ENCODE measurements around the gene KCNK15. TPM values are rescaled to one million over a fixed set of nuclear protein-coding genes. Genes with fewer than 3 reads are reported as not detected.

KCNK15 gene
- total RNA-seq, 1 experiment from 2014 or later: not detected

GRCh38 chr20:44735816-44736169, 9.9 kb upstream of the KCNK15 start:
- DNase-seq (ENCODE audit: low spot score): no peak

GRCh38 chr20:44736170-44737021, 9.3 kb upstream of the KCNK15 start:
- peak; percentile 87 for DNase-seq (ENCODE audit: low spot score)

- DNase-seq (ENCODE audit: low spot score): no peak
Observed at GRCh38 chr20:44737116-44737515, 8.5 kb upstream of the KCNK15 start.

- DNase-seq (ENCODE audit: low spot score): peak; percentile 76
Observed at GRCh38 chr20:44738813-44739477, 6.7 kb upstream of the KCNK15 start.

- DNase-seq (ENCODE audit: low spot score): no peak
Observed at GRCh38 chr20:44739942-44740341, 5.7 kb upstream of the KCNK15 start.

DNA sequence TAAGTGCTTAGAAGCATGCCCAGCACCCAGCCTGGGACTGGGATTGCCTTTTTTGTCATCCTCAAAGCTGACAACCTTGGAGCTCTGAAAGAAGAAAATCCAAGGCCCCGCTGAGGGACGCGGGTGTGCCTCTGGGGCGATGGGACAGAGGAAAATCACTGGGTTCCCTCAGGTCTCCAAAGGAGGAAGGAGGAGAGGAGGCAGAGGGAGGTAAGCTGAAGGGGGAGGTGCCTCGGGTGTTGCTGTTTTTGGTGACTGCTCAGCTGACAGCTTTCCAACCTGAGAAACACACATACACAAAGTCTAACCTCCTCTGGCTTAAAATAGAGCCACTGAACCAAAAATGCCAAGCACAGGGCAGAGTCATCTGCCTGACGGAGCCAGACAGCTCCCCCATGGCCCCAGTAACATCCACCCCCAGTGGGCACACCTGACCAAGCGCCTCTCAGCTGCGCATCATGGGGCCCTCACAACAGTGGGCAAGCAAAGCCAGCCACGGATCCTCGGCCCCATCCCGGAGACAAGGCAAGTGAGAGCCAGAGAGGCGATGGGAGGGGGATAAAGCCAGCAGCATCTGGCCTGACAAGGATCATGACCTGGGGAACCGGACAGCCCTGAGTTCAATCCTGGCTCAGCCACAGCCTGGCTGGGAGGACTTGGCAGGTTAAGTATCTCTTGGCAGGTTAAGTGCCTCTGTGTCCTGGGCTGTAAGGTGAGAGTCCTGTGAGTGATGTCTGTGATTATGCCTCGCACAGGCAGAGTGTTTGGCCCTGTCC, 3.2 kb upstream of the KCNK15 start:
- no peak for DNase-seq (ENCODE audit: low spot score)

- no peak for DNase-seq (ENCODE audit: low spot score)
Observed at GRCh38 chr20:44743080-44743701, 2.5 kb upstream of the KCNK15 start.

DNA sequence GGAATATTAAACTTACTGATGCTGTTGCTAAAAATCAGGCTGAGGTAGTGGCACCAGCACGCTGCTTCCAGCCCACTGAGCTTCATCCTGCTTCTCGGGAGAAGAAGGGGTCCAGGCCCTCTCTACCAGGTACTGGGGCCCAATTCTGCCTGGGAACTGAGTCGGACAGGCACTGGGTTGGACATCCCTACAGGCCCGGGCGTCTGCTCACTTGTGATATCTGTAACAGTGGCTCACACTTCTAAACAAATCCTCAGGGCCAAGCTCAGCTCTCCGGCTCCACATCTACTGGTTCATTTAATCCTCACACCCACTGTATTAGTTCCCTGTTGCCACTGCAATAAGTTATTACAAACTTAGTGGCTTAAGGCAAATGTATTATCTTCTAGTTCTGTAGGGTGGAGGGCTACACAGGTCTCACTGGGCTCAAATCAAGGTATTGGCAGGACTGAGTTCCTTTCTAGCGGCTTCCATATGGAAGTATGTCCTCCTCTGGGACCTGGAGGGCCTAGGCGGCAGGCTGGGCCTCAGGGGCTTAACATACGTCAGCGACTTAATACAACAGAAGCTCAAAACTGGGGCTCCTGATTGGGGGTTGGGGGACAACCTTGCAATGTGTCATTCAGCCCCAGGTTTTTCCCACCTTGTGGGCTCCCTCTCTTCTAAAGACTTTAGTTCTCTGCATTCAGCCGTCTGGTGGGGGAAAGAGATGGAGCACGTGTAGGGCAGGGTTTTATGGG, 1.6 kb upstream of the KCNK15 start:
- no peak for DNase-seq (ENCODE audit: low spot score)

DNA sequence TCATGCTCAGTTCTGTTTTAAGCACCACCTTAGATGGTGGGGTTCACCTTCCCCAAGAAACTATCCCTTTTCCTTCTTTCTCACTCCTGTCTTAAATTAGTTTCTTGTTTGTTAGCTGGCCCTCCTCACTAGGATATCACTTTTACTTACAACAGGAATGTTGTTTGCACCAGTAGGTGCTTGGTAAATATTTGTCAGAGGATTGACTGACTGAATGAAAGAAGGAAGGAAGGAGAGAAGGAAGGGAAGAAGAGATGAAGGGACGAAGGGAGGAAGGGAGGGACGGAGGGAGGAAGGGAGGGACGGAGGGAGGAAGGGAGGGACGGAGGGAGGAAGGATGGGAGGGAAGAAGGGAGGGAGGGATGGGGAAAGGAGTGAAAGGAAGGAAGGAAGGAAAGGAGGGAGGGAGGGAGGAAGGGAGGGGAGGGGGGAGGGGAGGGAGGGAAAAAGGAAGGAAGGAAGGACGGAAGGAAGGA, 505 bp upstream of the KCNK15 start:
- no peak for DNase-seq (ENCODE audit: low spot score)

DNA sequence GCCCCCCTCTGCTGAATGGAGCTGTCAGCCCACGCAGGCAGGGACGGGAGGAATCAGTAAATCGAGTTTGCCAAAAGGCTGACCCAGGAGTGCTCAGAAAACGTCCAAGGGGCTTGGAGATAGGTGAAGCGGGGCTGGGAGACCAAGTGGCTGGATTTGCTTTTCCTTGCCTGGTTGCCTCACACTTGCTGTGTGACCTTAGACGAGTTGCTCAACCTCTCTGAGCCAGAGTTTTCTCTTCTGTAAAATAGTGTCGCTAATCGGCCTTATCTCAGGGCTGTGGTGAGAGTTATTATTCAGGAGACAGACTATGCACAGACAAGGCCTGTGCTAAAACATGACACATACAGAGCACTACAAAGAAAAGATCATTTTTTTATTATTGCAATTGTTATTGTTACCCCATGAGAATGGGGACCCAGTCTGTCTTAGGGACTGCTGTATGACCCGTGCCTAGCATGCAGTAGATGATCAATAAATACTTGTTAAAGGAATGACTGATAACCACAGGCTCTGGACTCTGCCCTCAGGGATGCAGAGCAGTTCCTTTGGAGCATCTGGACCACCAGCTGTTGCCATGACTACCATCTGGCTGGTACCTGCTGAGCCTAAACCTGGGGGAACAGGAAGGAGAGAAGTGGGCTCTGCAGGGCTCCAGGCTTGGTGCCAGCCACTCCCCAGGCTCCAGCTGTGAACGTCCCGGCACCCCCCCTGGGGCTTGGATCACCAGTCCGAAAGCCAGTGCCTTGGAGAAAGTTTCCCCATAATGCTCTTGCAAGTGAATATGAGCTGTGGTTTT, 901 bp downstream of the KCNK15 start:
- peak; percentile 21 for DNase-seq (ENCODE audit: low spot score)

DNA sequence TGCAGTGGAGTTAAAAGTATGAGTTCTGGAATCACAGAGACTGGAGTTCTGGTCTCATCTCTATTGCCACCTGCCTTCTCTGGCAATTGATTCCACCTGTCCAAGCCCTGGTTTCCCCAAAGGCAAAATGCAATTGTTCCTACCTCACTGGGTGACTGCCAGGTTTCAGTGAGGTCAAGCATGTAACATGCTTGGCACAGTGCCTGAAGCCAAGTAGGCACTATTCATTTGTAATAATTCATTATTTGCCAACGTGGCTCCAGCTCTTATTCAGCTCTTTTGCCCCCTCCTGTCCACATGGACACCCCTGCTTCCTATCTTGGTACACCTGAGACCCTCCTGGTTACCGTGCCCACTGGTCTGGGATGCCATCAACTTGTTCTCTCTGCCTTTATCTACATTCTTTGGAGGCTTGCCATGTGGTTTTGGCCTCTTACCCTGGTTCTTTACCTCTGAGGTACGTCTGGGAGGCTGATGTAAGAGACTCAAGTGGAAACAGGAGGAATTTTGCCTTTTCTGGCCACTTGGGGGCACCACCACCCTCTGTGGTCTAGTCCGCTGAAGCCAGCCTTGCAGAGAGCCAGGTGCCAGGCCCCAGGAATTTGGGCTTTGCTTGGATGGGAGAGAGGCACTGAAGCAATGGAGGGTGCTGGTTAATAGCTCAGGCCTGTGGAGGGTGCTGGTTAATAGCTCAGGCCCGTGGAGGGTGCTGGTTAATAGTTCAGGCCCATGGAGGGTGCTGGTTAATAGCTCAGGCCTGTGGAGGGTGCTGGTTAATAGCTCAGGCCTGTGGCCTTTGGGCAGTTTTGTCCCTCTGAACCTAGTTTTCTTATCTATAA, 1.7 kb downstream of the KCNK15 start:
- DNase-seq (ENCODE audit: low spot score): peak; percentile 96

- peak; percentile 50 for DNase-seq (ENCODE audit: low spot score)
Observed at GRCh38 chr20:44748005-44748370, 2.3 kb downstream of the KCNK15 start.

GRCh38 chr20:44750081-44750805, 4.6 kb downstream of the KCNK15 start:
- no peak for DNase-seq (ENCODE audit: low spot score)

DNA sequence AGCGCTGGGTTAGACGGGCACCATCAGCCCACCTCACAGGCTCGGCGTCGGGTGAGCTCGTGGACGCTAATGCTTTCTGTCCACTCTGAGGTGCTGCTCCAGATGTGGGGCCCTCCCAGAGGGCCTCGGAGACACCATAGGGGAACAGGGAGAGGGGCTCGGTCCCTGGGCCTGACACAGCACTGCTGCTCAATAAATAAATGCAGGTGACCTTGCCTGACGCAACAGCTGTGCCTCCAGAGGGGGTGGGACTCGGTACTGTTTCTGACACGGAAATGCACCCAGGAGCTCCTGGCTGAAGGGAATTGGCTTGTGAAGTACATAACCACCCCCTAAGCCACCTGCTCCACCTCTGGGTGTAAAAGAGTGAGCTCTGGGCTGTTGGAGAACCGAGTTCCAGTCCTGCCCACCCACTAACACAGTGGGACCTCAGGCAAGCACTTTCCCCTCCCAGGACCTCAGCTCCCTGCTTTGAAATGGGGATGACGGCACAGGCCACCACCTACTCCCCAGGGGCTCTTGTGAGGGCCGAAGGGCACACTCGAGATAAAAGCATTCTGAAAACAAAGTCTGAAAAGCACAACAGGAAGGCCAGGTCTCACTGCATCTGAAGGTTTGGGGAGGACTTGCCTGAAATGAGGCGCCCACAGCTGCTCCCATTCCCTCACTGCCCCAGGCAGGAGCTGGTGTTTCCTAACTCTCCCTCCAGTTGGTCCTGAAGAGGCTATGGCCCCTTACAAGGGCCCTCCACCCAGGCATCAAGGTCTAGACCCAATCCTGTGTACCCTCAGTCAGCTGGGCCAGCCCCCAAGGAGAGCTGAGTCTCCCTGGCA, 6.7 kb downstream of the KCNK15 start:
- DNase-seq (ENCODE audit: low spot score): no peak

GRCh38 chr20:44754554-44754953, 8.9 kb downstream of the KCNK15 start:
- DNase-seq (ENCODE audit: low spot score): no peak

DNA sequence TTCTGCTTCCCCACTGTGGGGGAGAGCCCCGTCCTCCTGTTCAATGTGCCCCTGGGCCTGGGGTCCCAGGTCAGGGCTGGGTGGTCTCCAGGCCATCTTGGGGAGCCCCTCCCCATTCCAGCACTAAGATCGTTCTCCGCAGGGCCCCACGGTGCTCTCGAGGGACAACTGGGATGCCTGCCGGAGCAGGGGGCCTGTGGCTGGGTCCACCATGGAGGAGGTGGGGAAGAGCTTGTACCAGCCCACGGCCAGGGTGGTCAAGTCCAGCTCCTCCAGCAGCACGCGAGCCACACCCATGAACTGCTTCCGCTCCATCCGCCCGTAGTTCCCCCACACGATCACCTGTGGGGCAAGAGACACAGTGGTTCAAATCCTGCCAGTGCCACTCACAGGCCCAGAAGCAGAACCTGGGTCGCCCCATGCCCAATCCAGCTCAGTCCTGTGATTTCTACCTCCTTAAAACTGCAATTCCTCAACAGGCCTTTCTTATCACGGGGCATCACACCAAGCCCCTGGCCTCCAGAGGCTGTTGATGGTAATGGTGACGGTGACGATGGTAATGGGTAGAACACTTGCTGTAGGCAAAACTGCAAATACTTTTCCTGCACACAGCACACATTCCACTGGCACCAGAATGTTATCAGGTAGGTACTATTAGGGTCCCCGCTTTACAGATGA, 10.5 kb downstream of the KCNK15 start:
- DNase-seq (ENCODE audit: low spot score): no peak

GRCh38 chr20:44756956-44757355, 11.3 kb downstream of the KCNK15 start:
- no peak for DNase-seq (ENCODE audit: low spot score)

All from HT-29 (cell line).